ENCODE measurements around the gene MBD5.

- TF ChIP-seq, protein P1, sequence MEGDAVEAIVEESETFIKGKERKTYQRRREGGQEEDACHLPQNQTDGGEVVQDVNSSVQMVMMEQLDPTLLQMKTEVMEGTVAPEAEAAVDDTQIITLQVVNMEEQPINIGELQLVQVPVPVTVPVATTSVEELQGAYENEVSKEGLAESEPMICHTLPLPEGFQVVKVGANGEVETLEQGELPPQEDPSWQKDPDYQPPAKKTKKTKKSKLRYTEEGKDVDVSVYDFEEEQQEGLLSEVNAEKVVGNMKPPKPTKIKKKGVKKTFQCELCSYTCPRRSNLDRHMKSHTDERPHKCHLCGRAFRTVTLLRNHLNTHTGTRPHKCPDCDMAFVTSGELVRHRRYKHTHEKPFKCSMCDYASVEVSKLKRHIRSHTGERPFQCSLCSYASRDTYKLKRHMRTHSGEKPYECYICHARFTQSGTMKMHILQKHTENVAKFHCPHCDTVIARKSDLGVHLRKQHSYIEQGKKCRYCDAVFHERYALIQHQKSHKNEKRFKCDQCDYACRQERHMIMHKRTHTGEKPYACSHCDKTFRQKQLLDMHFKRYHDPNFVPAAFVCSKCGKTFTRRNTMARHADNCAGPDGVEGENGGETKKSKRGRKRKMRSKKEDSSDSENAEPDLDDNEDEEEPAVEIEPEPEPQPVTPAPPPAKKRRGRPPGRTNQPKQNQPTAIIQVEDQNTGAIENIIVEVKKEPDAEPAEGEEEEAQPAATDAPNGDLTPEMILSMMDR (IDR thresholded peaks at IDR 0.05), result no peak
- TF ChIP-seq POLR2A (IDR thresholded peaks at IDR 0.05), result no peak
Observed at GRCh38 chr2:148063633-148064032, 42.7 kb downstream of the MBD5 start.
